Measurements from ENCODE around the gene ARHGAP10.

ARHGAP10 gene

GRCh38 chr4:148112231-148112982 is 380.5 kb downstream of the ARHGAP10 start:
- DNase-seq: no peak

DNA sequence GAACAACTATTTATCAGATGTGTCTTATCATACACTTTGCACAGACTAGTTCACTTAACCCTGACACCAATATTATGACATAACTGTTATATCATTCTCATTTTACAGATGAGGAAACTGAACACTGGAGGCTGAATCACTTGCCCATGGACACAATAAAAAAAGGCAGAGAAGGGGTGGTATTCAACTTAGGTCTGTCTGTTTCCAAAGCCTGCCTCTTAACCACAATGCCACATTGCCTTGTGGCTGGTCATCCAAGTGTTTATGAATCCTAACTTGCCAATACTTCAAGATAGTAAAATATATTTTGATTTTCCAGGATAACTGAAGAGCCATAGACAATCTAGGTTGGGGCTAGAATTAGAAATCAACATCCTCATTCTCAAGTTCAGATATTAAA is 382.5 kb downstream of the ARHGAP10 start:
- no peak for DNase-seq

- DNase-seq: no peak
Observed at GRCh38 chr4:148116264-148116663, 384.4 kb downstream of the ARHGAP10 start.

DNA sequence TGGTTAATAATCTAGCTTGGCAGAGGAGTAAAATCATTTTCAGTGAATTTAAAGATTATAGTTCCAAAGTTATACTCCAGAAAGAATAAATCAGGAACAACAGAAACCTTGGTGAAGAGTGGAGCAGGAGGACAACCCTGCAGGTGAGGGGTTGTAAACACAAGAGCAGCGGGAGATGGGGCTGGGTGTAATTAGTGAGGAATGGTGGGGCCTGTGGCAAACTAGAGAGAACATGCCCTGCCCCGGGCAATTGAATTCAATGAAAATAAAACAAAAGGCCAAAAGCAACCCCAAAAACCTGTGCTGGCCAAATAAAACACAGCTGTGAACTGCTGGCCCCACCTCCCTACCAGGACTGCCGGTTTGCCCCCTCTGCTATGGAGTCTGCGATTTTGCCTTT is 385.1 kb downstream of the ARHGAP10 start:
- no peak for DNase-seq

DNA sequence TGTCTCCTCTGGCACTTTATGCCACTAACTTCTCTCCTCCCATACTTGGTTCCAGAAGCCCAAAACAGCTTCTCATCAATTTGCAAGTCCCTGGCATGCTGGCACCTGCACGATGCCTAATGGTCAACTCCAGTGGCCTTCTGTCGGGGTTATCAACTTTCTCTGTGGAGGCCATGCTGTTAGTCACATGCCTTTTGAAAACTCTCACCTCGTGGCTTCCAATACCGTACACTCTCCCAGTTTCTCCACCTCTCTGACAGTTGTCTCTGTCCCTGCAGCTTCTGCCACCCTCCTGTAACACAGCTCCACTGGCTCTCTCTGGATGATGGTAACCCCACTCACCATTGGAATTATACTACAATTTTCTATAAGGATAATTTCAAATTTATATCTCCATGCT is 386.3 kb downstream of the ARHGAP10 start:
- DNase-seq: no peak

- no peak for DNase-seq
Observed at GRCh38 chr4:148118633-148119032, 386.7 kb downstream of the ARHGAP10 start.

DNA sequence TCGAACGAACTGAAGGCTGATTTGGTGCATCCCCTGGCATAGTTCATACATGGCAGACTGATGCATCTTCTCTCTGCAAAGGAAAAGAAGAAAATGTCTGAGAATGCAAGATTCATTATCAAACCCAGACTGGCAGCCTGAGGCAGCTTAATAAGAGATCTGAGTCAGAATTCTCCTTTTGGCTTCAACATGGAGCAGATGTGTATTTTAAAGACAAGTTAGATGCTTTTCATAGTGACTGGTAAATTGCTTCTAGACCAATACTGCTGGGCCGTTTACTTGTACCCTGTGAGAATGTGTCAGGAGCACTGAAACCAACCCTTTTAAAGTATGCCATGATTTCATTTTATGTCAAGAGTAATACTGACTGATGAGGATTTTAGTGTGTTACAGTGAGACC is 388.3 kb downstream of the ARHGAP10 start:
- DNase-seq: no peak

All from central memory CD4-positive, alpha-beta T cell (primary cell).